ENCODE results near the gene NAA10. TPM values are rescaled to one million over a fixed set of nuclear protein-coding genes. Genes with fewer than 3 reads are reported as not detected.

Gene NAA10
- total RNA-seq, 1 experiment from 2014 or later, result 107 TPM

DNA sequence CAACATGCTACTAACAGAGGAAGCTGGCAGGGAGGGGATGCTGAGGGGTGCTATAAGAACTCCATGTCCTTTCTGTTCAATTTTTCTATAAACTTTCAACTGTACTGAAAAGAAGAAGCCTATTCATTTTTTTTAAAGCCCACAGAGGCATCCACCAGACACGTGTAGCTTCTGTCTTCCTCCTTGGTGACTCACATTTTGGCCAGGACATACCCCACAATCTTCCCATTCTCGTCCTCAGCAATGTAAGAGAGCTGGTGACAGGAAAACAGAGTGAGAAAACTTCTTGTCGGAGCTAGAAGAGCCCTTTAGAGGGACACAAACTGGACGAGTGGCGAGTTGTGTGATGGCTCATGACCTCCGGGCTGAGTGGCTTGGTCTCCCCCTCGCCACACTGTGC lies 1.1 kb downstream of the NAA10 start (continued):
- TF ChIP-seq, protein P1, sequence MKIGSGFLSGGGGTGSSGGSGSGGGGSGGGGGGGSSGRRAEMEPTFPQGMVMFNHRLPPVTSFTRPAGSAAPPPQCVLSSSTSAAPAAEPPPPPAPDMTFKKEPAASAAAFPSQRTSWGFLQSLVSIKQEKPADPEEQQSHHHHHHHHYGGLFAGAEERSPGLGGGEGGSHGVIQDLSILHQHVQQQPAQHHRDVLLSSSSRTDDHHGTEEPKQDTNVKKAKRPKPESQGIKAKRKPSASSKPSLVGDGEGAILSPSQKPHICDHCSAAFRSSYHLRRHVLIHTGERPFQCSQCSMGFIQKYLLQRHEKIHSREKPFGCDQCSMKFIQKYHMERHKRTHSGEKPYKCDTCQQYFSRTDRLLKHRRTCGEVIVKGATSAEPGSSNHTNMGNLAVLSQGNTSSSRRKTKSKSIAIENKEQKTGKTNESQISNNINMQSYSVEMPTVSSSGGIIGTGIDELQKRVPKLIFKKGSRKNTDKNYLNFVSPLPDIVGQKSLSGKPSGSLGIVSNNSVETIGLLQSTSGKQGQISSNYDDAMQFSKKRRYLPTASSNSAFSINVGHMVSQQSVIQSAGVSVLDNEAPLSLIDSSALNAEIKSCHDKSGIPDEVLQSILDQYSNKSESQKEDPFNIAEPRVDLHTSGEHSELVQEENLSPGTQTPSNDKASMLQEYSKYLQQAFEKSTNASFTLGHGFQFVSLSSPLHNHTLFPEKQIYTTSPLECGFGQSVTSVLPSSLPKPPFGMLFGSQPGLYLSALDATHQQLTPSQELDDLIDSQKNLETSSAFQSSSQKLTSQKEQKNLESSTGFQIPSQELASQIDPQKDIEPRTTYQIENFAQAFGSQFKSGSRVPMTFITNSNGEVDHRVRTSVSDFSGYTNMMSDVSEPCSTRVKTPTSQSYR (CRISPR knock-in tag; IDR thresholded peaks at IDR 0.05), result no peak
- TF ChIP-seq, protein P2, sequence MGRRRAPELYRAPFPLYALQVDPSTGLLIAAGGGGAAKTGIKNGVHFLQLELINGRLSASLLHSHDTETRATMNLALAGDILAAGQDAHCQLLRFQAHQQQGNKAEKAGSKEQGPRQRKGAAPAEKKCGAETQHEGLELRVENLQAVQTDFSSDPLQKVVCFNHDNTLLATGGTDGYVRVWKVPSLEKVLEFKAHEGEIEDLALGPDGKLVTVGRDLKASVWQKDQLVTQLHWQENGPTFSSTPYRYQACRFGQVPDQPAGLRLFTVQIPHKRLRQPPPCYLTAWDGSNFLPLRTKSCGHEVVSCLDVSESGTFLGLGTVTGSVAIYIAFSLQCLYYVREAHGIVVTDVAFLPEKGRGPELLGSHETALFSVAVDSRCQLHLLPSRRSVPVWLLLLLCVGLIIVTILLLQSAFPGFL (CRISPR knock-in tag; IDR thresholded peaks at IDR 0.05; ENCODE audit: borderline replicate concordance), result no peak
- TF ChIP-seq CREM (CRISPR knock-in tag; IDR thresholded peaks at IDR 0.05) (no peak), RORB (CRISPR knock-in tag; IDR thresholded peaks at IDR 0.05) (no peak), GTF2I (CRISPR knock-in tag; conservative IDR thresholded peaks at IDR 0.05) (no peak), ZNF219 (CRISPR knock-in tag; IDR thresholded peaks at IDR 0.05; ENCODE audit: borderline replicate concordance) (no peak), ESRRA (CRISPR knock-in tag; IDR thresholded peaks at IDR 0.05; ENCODE audit: borderline replicate concordance) (no peak), FOXJ3 (CRISPR knock-in tag; IDR thresholded peaks at IDR 0.05; ENCODE audit: borderline replicate concordance) (no peak)
- TF ChIP-seq, protein P3, sequence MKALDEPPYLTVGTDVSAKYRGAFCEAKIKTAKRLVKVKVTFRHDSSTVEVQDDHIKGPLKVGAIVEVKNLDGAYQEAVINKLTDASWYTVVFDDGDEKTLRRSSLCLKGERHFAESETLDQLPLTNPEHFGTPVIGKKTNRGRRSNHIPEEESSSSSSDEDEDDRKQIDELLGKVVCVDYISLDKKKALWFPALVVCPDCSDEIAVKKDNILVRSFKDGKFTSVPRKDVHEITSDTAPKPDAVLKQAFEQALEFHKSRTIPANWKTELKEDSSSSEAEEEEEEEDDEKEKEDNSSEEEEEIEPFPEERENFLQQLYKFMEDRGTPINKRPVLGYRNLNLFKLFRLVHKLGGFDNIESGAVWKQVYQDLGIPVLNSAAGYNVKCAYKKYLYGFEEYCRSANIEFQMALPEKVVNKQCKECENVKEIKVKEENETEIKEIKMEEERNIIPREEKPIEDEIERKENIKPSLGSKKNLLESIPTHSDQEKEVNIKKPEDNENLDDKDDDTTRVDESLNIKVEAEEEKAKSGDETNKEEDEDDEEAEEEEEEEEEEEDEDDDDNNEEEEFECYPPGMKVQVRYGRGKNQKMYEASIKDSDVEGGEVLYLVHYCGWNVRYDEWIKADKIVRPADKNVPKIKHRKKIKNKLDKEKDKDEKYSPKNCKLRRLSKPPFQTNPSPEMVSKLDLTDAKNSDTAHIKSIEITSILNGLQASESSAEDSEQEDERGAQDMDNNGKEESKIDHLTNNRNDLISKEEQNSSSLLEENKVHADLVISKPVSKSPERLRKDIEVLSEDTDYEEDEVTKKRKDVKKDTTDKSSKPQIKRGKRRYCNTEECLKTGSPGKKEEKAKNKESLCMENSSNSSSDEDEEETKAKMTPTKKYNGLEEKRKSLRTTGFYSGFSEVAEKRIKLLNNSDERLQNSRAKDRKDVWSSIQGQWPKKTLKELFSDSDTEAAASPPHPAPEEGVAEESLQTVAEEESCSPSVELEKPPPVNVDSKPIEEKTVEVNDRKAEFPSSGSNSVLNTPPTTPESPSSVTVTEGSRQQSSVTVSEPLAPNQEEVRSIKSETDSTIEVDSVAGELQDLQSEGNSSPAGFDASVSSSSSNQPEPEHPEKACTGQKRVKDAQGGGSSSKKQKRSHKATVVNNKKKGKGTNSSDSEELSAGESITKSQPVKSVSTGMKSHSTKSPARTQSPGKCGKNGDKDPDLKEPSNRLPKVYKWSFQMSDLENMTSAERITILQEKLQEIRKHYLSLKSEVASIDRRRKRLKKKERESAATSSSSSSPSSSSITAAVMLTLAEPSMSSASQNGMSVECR (CRISPR knock-in tag; IDR thresholded peaks at IDR 0.05; ENCODE audit: borderline replicate concordance), result no peak
- TF ChIP-seq, protein P4, sequence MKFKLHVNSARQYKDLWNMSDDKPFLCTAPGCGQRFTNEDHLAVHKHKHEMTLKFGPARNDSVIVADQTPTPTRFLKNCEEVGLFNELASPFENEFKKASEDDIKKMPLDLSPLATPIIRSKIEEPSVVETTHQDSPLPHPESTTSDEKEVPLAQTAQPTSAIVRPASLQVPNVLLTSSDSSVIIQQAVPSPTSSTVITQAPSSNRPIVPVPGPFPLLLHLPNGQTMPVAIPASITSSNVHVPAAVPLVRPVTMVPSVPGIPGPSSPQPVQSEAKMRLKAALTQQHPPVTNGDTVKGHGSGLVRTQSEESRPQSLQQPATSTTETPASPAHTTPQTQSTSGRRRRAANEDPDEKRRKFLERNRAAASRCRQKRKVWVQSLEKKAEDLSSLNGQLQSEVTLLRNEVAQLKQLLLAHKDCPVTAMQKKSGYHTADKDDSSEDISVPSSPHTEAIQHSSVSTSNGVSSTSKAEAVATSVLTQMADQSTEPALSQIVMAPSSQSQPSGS (CRISPR knock-in tag; IDR thresholded peaks at IDR 0.05; ENCODE audit: borderline replicate concordance, low read depth), result no peak
- TF ChIP-seq, protein P5, sequence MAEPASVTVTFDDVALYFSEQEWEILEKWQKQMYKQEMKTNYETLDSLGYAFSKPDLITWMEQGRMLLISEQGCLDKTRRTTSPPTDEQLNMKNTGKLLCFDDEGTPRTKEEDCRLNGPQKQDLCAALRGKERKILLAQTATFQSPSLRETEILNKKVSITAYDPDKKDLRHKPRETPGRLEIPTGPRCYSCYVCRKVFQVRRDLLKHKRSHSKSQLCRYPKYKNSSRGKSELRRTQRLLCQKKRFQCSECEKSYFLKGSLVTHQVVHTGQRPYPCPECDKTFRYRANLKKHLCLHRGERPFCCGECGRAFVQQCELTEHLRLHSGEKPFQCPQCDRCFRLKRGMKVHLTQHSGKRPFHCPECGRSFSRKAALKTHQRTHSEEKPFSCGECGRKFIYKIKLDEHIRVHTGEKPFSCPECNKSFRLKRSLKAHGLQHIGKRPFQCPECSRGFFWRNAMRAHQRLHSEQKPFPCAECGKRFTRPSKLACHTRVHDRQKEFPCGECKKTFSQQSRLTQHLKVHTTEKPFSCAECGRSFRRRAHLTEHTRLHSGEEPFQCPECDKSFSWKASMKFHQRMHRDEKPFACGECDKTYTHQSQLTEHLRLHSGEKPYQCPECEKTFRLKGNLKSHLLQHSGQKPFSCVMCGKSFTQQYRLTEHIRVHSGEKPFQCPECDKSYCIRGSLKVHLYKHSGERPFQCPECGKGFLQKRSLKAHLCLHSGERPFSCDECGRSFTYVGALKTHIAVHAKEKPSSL (CRISPR knock-in tag; conservative IDR thresholded peaks at IDR 0.05), result no peak
- TF ChIP-seq, protein P6, sequence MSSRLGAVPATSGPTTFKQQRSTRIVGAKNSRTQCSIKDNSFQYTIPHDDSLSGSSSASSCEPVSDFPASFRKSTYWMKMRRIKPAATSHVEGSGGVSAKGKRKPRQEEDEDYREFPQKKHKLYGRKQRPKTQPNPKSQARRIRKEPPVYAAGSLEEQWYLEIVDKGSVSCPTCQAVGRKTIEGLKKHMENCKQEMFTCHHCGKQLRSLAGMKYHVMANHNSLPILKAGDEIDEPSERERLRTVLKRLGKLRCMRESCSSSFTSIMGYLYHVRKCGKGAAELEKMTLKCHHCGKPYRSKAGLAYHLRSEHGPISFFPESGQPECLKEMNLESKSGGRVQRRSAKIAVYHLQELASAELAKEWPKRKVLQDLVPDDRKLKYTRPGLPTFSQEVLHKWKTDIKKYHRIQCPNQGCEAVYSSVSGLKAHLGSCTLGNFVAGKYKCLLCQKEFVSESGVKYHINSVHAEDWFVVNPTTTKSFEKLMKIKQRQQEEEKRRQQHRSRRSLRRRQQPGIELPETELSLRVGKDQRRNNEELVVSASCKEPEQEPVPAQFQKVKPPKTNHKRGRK (CRISPR knock-in tag; IDR thresholded peaks at IDR 0.05; ENCODE audit: borderline replicate concordance), result no peak
- TF ChIP-seq, protein P7, sequence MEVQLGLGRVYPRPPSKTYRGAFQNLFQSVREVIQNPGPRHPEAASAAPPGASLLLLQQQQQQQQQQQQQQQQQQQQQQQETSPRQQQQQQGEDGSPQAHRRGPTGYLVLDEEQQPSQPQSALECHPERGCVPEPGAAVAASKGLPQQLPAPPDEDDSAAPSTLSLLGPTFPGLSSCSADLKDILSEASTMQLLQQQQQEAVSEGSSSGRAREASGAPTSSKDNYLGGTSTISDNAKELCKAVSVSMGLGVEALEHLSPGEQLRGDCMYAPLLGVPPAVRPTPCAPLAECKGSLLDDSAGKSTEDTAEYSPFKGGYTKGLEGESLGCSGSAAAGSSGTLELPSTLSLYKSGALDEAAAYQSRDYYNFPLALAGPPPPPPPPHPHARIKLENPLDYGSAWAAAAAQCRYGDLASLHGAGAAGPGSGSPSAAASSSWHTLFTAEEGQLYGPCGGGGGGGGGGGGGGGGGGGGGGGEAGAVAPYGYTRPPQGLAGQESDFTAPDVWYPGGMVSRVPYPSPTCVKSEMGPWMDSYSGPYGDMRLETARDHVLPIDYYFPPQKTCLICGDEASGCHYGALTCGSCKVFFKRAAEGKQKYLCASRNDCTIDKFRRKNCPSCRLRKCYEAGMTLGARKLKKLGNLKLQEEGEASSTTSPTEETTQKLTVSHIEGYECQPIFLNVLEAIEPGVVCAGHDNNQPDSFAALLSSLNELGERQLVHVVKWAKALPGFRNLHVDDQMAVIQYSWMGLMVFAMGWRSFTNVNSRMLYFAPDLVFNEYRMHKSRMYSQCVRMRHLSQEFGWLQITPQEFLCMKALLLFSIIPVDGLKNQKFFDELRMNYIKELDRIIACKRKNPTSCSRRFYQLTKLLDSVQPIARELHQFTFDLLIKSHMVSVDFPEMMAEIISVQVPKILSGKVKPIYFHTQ (CRISPR knock-in tag; IDR thresholded peaks at IDR 0.05), result no peak
